Measurements from ENCODE around the gene RARS2. TPM values are rescaled to one million over a fixed set of nuclear protein-coding genes. Genes with fewer than 3 reads are reported as not detected.
"Not testable (repeated sequence)": the region's sequence is repeated elsewhere in the genome, so short reads cannot be mapped to it uniquely, and the experiment has no call there.

RARS2 gene
- polyA plus RNA-seq, 3 donors = 53.2 to 59.3 (median 58.2) TPM

GRCh38 chr6:87522686-87523085, 67.1 kb downstream of the RARS2 start:
- no peak for DNase-seq

- DNase-seq = no peak
Measured at GRCh38 chr6:87518453-87518852, 71.3 kb downstream of the RARS2 start.

- no peak for DNase-seq
Measured at GRCh38 chr6:87514831-87515230, 75.0 kb downstream of the RARS2 start.

- DNase-seq = no peak
Measured at GRCh38 chr6:87504441-87504840, 85.3 kb downstream of the RARS2 start.

- DNase-seq = no peak
Measured at GRCh38 chr6:87501809-87502572, 87.8 kb downstream of the RARS2 start.

- DNase-seq = no peak
Measured at GRCh38 chr6:87498048-87498447, 91.7 kb downstream of the RARS2 start.

- no peak for DNase-seq
Measured at GRCh38 chr6:87494761-87495422, 94.9 kb downstream of the RARS2 start.

- not testable (repeated sequence) for DNase-seq
Measured at GRCh38 chr6:87489326-87489725, 100.5 kb downstream of the RARS2 start.

- no peak for DNase-seq
Measured at GRCh38 chr6:87487555-87487954, 102.2 kb downstream of the RARS2 start.

- DNase-seq = no peak
Measured at GRCh38 chr6:87484491-87484890, 105.3 kb downstream of the RARS2 start.

GRCh38 chr6:87483929-87484328, 105.9 kb downstream of the RARS2 start:
- DNase-seq = no peak

GRCh38 chr6:87482366-87482765, 107.4 kb downstream of the RARS2 start:
- no peak for DNase-seq

- DNase-seq = no peak
Measured at GRCh38 chr6:87481931-87482330, 107.9 kb downstream of the RARS2 start.

GRCh38 chr6:87473419-87473903, 116.3 kb downstream of the RARS2 start:
- no peak for DNase-seq

GRCh38 chr6:87472525-87473418, 117.0 kb downstream of the RARS2 start, which contains the start of gene SLC35A1:
Gene SLC35A1 (plus strand): TSS chr6:87472974. CDS start chr6:87473004, 30 bp downstream.
- peak; percentile 85 for DNase-seq

GRCh38 chr6:87465051-87465450, 124.7 kb downstream of the RARS2 start:
- DNase-seq = no peak

Other genes starting within 250 kb of the RARS2 start
- 1 to 10 TPM; 2.4 to 6.5 (median 5.6) TPM for gene C6orf163, start 245.2 kb downstream of the RARS2 start, polyA plus RNA-seq (ENCODE audit: insufficient read length in 3 of 3)
- gene CFAP206, start 182.0 kb downstream of the RARS2 start, polyA plus RNA-seq (ENCODE audit: insufficient read length in 3 of 3) = 1 to 10 TPM; 2.9 to 4.2 (median 4.0) TPM
- gene SLC35A1, start 117.0 kb downstream of the RARS2 start, polyA plus RNA-seq (ENCODE audit: insufficient read length in 3 of 3) = 10 to 100 TPM; 39.8 to 40.0 (median 40.0) TPM
- gene ORC3, start 148 bp upstream of the RARS2 start, polyA plus RNA-seq (ENCODE audit: insufficient read length in 3 of 3) = 10 to 100 TPM; 37.2 to 41.2 (median 38.3) TPM
- 10 to 100 TPM; 60.8 to 66.5 (median 66.4) TPM for gene AKIRIN2, start 112.2 kb upstream of the RARS2 start, polyA plus RNA-seq (ENCODE audit: insufficient read length in 3 of 3)

All from renal pelvis (tissue), 4 donors.